Spleen (tissue), 7 donors: ENCODE measurements around the gene SLC35F3.

ENCODE experiments used
- CTCF ChIP-seq, 11 experiments: fragments of 200-600 bp in 7 of 11; fragments of 450-650 bp in 4 of 11; sonication (generic) in 4 of 11; IDR thresholded peaks in 8 of 11; conservative IDR thresholded peaks in 3 of 11; 1 replicate in 7 of 11; 2 replicates in 4 of 11; pipeline versions ENCODE4 v1.4.0 to v1.8.0; 2016 to 2021; ENCODE audit warnings: antibody characterized with exemption in 11 of 11, inconsistent platforms in 4 of 11, mild to moderate bottlenecking in 1 of 11
- POLR2A ChIP-seq, 3 donors: fragments of 450-650 bp; IDR thresholded peaks; one replicate each; pipeline ENCODE4 v1.5.1; 2017; ENCODE audit warnings: antibody characterized with exemption in 3 of 3, mild to moderate bottlenecking in 1 of 3
- POLR2AphosphoS5 ChIP-seq, 3 donors: sonication (generic); formaldehyde crosslinking; IDR thresholded peaks; one replicate each; pipeline ENCODE4 v1.5.1; 2017; ENCODE audit warnings: antibody characterized with exemption in 3 of 3
- donor health status: DM: no; HTN: no; CAD: no; lungs with moderate emphysema.
- donor health status: DM: no; HTN: no; CAD: no.
- donor health status: DM: no; HTN: no; CAD: no.

GRCh38 chr1:234093741-234094140 lies 189.3 kb downstream of the SLC35F3 start:
- no peak for TF ChIP-seq POLR2A (IDR thresholded peaks at IDR 0.05)
- no peak for TF ChIP-seq CTCF (IDR thresholded peaks at IDR 0.05 in 8 of 11, conservative IDR thresholded peaks at IDR 0.05 in 3 of 11)
- TF ChIP-seq POLR2AphosphoS5 (IDR thresholded peaks at IDR 0.05), result no peak
